ENCODE measurements around the gene PLXNB3. TPM values are rescaled to one million over a fixed set of nuclear protein-coding genes. Genes with fewer than 3 reads are reported as not detected.
A peak's percentile ranks its signal among the peaks of the same experiment; 100 is the strongest.

Gene PLXNB3
- total and polyA plus RNA-seq, 2 of the 13 experiments (the other 11 are each of a cell fraction or from before 2014, with no cell fraction given), result 3.0 to 6.9 TPM

DNA sequence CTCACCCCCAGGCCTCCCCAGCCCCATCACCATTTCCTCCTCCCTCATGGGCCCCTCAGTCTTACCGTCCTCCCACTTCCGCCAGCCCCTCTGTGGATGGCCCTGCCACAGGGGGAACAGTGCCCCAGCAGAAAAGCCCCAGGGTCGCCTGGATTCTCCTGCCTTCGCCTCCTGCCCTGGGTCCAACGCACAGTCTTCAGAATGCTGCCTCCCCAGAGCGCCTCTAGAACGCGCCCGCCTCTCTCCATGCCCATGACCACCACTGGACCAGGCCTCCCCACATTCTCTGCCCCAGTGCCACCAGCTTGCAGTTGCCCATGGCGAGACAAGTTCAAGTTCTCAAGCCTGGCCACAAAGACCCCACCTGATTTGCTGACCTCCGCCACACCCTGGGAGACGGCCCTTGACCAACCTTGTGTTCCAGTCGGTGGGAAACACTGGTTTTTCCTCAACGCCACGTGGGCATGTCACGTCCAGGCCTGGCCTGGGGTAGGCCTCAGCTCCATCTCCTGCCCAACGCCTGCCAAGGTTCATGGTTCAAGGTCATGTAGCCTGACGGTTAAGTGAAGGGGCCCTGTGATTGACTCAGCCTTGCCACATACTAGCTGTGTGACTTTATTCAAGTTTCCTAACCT lies 634 bp upstream of the PLXNB3 start (continued):
- TF ChIP-seq ZNF468 (CRISPR knock-in tag; IDR thresholded peaks at IDR 0.05) (no peak), ZZZ3 (CRISPR knock-in tag; IDR thresholded peaks at IDR 0.05; ENCODE audit: borderline replicate concordance) (no peak), RAD51 (IDR thresholded peaks at IDR 0.05; ENCODE audit: borderline replicate concordance) (peak; percentile 67; the same call in 1 of the 2 replicates), TBL1XR1 (IDR thresholded peaks at IDR 0.05; ENCODE audit: borderline replicate concordance, low read length, partially characterized antibody) (no peak), ZNF274 (CRISPR knock-in tag; IDR thresholded peaks at IDR 0.05) (no peak), MBD4 (IDR thresholded peaks at IDR 0.05; ENCODE audit: borderline replicate concordance, low read length) (no peak), RAD21 (CRISPR knock-in tag; IDR thresholded peaks at IDR 0.05) (no peak), AHDC1 (CRISPR knock-in tag; IDR thresholded peaks at IDR 0.05; ENCODE audit: borderline replicate concordance) (no peak), ZBTB7B (CRISPR knock-in tag; IDR thresholded peaks at IDR 0.05) (no peak), KLF16 (CRISPR knock-in tag; IDR thresholded peaks at IDR 0.05) (0 out of 4 replicates have a peak, but pooled peaks of 1 of the 2 experiments have one; percentile 15), FOSL2 (CRISPR knock-in tag; IDR thresholded peaks at IDR 0.05) (0 out of 2 replicates have a peak, but pooled peaks have one; percentile 3), ZNF790 (CRISPR knock-in tag; IDR thresholded peaks at IDR 0.05; ENCODE audit: borderline replicate concordance) (no peak), ZNF354B (CRISPR knock-in tag; IDR thresholded peaks at IDR 0.05) (no peak), ARHGAP35 (CRISPR knock-in tag; IDR thresholded peaks at IDR 0.05; ENCODE audit: borderline replicate concordance) (no peak), ZNF350 (CRISPR knock-in tag; IDR thresholded peaks at IDR 0.05; ENCODE audit: borderline replicate concordance, low read depth) (no peak), REL (CRISPR knock-in tag; conservative IDR thresholded peaks at IDR 0.05) (no peak)
- TF ChIP-seq, protein P1, sequence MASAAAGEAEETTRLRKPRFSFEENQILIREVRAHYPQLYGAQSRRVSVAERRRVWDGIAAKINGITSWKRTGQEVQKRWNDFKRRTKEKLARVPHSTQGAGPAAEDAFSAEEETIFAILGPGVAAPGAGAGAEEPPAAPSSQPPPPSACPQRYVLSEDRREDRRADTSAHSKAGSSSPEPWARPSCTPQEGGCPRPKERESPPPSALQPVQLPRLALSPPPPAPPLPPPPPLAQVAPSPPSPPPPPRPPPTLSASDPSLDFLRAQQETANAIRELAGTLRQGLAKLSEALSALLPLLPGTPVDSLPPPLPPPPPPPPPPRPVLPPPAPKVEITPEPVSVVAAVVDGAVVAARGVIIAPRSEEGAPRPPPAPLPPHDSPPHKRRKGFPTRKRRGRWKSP (CRISPR knock-in tag; IDR thresholded peaks at IDR 0.05), result no peak
- TF ChIP-seq, protein P2, sequence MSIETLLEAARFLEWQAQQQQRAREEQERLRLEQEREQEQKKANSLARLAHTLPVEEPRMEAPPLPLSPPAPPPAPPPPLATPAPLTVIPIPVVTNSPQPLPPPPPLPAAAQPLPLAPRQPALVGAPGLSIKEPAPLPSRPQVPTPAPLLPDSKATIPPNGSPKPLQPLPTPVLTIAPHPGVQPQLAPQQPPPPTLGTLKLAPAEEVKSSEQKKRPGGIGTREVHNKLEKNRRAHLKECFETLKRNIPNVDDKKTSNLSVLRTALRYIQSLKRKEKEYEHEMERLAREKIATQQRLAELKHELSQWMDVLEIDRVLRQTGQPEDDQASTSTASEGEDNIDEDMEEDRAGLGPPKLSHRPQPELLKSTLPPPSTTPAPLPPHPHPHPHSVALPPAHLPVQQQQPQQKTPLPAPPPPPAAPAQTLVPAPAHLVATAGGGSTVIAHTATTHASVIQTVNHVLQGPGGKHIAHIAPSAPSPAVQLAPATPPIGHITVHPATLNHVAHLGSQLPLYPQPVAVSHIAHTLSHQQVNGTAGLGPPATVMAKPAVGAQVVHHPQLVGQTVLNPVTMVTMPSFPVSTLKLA (IDR thresholded peaks at IDR 0.05), result peak; percentile 23; the same call in 1 of the 2 replicates
- TF ChIP-seq, protein P3, sequence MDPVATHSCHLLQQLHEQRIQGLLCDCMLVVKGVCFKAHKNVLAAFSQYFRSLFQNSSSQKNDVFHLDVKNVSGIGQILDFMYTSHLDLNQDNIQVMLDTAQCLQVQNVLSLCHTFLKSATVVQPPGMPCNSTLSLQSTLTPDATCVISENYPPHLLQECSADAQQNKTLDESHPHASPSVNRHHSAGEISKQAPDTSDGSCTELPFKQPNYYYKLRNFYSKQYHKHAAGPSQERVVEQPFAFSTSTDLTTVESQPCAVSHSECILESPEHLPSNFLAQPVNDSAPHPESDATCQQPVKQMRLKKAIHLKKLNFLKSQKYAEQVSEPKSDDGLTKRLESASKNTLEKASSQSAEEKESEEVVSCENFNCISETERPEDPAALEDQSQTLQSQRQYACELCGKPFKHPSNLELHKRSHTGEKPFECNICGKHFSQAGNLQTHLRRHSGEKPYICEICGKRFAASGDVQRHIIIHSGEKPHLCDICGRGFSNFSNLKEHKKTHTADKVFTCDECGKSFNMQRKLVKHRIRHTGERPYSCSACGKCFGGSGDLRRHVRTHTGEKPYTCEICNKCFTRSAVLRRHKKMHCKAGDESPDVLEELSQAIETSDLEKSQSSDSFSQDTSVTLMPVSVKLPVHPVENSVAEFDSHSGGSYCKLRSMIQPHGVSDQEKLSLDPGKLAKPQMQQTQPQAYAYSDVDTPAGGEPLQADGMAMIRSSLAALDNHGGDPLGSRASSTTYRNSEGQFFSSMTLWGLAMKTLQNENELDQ (CRISPR knock-in tag; IDR thresholded peaks at IDR 0.05; ENCODE audit: borderline replicate concordance), result no peak

All from HepG2 (cell line).